A673 (cell line): ENCODE results near the gene TGFB1I1.

Experiments used
- EZH2 ChIP-seq: fragments of 200-600 bp; sonication (generic); IDR thresholded peaks from 2 replicates; pipeline ENCODE4 v1.6.1; 2017; ENCODE audit warnings: borderline replicate concordance, low read depth, mild to moderate bottlenecking, mixed read lengths, antibody characterized with exemption, low read length; ENCODE audit not compliant: poor library complexity, severe bottlenecking
- TF ChIP-seq, protein P1 (sequence below): fragments of 300-800, 200-600 bp; sonication (generic); conservative IDR thresholded peaks from 2 replicates; pipeline ENCODE4 v1.5.1; 2017; ENCODE audit warnings: low read depth, mild to moderate bottlenecking, antibody characterized with exemption, low read length, moderate library complexity, mixed read lengths

- TF ChIP-seq EZH2 = no peak
- TF ChIP-seq, protein P1, sequence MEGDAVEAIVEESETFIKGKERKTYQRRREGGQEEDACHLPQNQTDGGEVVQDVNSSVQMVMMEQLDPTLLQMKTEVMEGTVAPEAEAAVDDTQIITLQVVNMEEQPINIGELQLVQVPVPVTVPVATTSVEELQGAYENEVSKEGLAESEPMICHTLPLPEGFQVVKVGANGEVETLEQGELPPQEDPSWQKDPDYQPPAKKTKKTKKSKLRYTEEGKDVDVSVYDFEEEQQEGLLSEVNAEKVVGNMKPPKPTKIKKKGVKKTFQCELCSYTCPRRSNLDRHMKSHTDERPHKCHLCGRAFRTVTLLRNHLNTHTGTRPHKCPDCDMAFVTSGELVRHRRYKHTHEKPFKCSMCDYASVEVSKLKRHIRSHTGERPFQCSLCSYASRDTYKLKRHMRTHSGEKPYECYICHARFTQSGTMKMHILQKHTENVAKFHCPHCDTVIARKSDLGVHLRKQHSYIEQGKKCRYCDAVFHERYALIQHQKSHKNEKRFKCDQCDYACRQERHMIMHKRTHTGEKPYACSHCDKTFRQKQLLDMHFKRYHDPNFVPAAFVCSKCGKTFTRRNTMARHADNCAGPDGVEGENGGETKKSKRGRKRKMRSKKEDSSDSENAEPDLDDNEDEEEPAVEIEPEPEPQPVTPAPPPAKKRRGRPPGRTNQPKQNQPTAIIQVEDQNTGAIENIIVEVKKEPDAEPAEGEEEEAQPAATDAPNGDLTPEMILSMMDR = no peak
Measured at GRCh38 chr16:31504159-31504558, 32.2 kb downstream of the TGFB1I1 start.
